ENCODE data around the gene UQCR11.
A peak's percentile ranks its signal among the peaks of the same experiment; 100 is the strongest.

The UQCR11 gene

DNA sequence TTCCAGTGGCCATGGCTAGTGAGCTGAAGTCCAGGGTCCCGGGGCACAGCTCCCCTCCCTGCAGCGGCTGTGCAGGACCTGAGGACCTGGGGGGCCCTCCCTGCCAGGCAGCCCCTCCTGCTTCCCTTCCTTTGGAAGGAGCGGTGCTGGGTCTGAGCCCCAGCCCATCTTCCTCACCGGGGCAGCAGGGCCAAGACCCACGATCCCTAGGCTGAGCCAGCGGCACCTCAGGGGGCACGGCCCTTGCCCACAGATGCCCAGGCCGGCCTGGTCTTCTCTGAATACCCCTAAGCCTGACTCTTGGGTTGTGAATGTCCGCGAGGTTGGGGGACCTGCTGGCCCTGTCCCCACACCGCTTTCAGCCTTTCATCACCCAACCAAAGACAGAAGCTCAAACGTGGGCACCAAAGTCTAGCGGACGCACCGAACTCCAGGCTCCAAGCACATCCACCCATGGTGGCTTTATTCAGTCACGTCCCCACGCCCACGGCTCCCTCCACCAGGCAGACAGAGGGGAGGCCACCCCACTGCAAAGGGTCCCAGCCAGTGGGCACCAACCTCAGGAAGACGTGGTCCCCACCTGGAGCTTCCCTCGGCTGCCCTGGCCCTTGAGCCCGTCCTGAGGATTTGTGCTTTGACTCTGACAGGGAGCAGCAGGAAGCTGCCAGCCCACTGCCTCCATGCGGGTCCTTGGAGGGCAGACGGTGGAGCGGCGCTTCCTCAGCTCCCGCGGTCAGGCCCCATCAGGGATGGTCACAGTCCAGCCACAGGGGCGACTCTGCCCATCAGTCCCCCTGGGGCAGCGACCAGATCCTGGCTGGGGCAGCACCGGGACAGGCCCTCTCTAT lies 28.8 kb downstream of the UQCR11 start:
- Histone ChIP-seq H4K20me1 (peaks cover 0 to 80% (median 62%) of the 10 kb centered on the region in 11 experiments; a peak in 19 of 22 replicates), H3K4me2 (no peak overlapping the region), H3K4me1 (peaks cover 0 to 8% (median 0%) of the 10 kb centered on the region in 10 experiments; a peak in 1 of 20 replicates), H3K27ac (peak overlapping the region in 1 of 11 experiments; percentile 5; a peak in 2 of 22 replicates), H3K9ac (peak overlapping the region in 1 of 11 experiments; percentile 19; a peak in 1 of 22 replicates), H3K36me3 (peaks cover 51 to 76% (median 65%) of the 10 kb centered on the region in 11 experiments), H3K4me3 (no peak overlapping the region), H3K27me3 (no peaks in the 10 kb centered on the region), H3K9me3 (replicated peaks in 1 of 11) (no peaks in the 10 kb centered on the region)
- TF ChIP-seq Cebpa-rat (IDR thresholded peaks at IDR 0.05), result no peak

DNA sequence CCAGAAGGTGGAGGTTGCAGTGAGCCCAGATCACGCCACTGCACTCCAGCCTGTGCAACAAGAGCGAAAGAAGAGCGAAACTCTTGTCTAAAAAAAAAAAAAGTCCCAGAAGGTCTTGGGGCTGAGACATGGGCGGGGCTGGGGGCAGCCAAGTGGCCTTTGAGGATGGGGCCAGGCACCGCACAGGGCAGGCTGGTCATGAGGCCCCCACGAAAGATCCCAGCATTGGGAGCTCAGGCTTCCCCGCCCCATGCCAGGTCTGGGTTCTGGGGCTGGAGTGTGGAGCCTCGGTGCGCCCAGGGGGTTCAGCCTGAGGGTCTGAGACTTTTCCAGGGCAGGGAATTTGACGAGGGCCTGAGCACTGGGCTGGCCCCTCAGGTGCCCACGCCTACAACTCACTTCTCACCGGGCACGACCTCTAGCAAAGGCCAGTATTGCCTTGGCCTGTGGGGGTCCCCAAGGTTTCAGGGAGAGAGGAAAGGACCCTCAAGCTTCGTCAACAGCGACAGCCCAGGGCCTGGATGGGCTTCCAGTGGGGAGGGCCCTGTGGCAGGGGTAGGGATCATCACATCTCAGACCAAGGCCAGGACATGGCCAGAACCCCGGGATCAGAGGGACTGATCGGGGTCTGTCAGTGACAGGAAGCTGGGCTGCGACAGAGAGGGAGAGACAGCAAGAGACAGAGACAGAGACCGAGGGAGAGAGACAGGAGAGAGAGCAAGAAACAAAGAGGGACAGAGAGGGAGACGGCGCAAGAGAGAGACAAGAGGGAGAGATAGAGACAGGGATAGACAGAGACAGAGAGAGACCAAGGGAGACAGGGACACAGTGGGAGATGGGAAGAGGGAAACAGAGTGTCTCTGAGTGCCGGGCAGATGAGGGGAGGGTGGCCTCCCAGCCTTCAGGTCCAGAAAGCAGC lies 29.7 kb downstream of the UQCR11 start:
- no peaks in the 10 kb centered on the region for H3K9me3 ChIP-seq (replicated peaks in 1 of 11)
- H4K20me1 ChIP-seq, result peaks cover 0 to 71% (median 53%) of the 10 kb centered on the region in 11 experiments; a peak in 19 of 22 replicates
- no peak for TF ChIP-seq Cebpa-rat (IDR thresholded peaks at IDR 0.05)
- peak overlapping the region in 2 of 11 experiments; percentile 6 to 19; a peak in 1 of 22 replicates for H3K9ac ChIP-seq
- H3K36me3 ChIP-seq, result peaks cover 42 to 67% (median 56%) of the 10 kb centered on the region in 11 experiments
- H3K4me3 ChIP-seq, result no peak overlapping the region
- no peak overlapping the region for H3K4me2 ChIP-seq
- H3K4me1 ChIP-seq, result peaks cover 0 to 11% (median 2%) of the 10 kb centered on the region in 10 experiments; a peak in 13 of 20 replicates
- H3K27me3 ChIP-seq, result no peaks in the 10 kb centered on the region
- H3K27ac ChIP-seq, result peak overlapping the region in 1 of 11 experiments; percentile 5; a peak in 1 of 22 replicates

DNA sequence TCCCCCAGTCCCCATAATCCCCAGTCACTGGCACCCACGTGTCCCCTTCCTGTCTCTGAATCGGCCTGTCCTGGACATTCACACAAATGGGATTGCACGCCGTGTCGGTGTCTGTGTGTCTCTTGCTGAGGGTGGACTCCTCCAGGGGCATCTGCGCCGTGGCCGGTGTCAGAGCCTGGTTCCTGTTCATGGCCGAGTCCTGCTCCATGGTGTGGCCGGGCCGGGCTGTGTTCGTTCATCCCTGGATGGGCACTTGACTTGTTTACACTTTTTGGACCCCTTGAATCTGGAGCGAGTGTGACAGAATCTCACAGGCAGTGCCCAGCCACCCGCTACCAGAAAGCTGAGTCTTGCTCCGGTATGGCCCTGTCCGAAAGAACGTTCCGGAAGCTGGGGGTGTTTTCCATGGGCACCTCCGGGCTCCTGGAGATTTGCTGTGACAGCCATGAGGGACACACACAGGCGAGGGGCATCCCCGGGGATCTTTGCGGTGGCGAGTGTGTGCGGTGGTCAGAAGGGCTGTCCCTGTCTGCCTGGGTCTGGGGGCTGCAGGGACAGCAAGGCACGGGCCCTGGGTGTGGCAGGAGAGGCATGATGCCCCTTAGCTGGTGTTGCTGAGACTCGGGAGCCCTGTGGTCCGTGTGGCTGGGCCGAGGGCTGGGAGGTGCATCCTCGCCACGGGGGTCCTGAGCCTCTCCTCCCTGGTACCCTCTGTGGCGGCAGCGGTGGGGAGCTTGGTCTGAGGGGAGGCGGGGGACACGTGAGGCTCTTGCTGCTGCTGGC lies 30.7 kb downstream of the UQCR11 start:
- H3K4me2 ChIP-seq, result no peak overlapping the region
- peak overlapping the region in 1 of 11 experiments; percentile 6; a peak in 1 of 22 replicates for H3K9ac ChIP-seq
- no peak for TF ChIP-seq Cebpa-rat (IDR thresholded peaks at IDR 0.05)
- H3K9me3 ChIP-seq (replicated peaks in 1 of 11), result no peaks in the 10 kb centered on the region
- peaks cover 33 to 57% (median 46%) of the 10 kb centered on the region in 11 experiments for H3K36me3 ChIP-seq
- H3K4me3 ChIP-seq, result no peak overlapping the region
- H3K27me3 ChIP-seq, result no peaks in the 10 kb centered on the region
- H4K20me1 ChIP-seq, result peaks cover 0 to 61% (median 43%) of the 10 kb centered on the region in 11 experiments; a peak in 19 of 22 replicates
- H3K4me1 ChIP-seq, result peaks cover 3 to 22% (median 12%) of the 10 kb centered on the region in 10 experiments; a peak in 17 of 20 replicates
- H3K27ac ChIP-seq, result no peak overlapping the region

DNA sequence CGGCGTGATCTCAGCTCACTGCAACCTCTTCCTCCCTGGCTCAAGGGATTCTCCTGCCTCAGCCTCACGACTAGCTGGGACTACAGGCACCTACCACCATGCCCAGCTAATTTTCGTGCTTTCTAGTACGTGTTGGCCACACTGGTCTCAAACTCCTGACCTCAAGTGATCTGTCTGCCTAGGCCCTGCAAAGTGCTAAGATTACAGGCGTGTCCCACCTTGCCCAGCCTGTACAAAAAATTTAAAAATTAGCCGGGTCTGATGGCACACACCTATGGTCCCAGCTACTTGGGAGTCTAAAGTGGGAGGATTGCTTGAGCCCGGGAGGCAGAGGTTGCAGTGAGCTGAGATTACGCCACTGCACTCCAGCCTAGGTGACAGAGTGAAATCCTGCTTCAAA lies 32.5 kb downstream of the UQCR11 start:
- peaks cover 15 to 34% (median 25%) of the 10 kb centered on the region in 10 experiments; a peak in 19 of 20 replicates for H3K4me1 ChIP-seq
- no peaks in the 10 kb centered on the region for H3K27me3 ChIP-seq
- H3K4me2 ChIP-seq, result no peak overlapping the region
- TF ChIP-seq Cebpa-rat (IDR thresholded peaks at IDR 0.05), result no peak
- H3K27ac ChIP-seq, result no peak overlapping the region
- H4K20me1 ChIP-seq, result peaks cover 0 to 43% (median 27%) of the 10 kb centered on the region in 11 experiments; a peak in 19 of 22 replicates
- H3K9ac ChIP-seq, result no peak overlapping the region
- H3K4me3 ChIP-seq, result no peak overlapping the region
- H3K36me3 ChIP-seq, result peaks cover 17 to 39% (median 28%) of the 10 kb centered on the region in 11 experiments
- no peaks in the 10 kb centered on the region for H3K9me3 ChIP-seq (replicated peaks in 1 of 11)

DNA sequence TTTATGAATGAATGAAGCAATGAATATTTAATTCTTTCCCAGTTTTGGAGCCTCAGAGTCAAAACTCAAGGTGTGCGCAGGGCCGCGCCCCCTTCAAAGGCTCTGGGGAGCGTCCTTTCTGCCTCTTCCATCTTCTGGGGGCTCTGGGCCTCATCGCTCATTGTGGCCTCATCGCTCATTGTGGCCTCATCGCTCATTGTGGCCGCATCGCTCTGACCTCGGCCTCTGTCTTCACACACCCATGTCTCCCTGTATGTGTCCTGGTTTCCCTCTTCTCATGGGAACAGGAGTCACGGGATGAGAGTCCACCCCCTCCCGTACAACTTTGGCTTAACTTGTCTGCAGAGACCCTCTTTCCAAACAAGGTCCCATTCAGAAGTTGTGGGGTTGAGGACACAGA lies 33.9 kb downstream of the UQCR11 start:
- Histone ChIP-seq H3K4me1 (peaks cover 15 to 34% (median 25%) of the 10 kb centered on the region in 10 experiments; a peak in 19 of 20 replicates), H4K20me1 (peaks cover under 1 to 40% (median 13%) of the 10 kb centered on the region in 11 experiments; a peak in 21 of 22 replicates), H3K9me3 (replicated peaks in 1 of 11) (no peaks in the 10 kb centered on the region), H3K4me2 (no peak overlapping the region), H3K4me3 (no peak overlapping the region), H3K9ac (no peak overlapping the region), H3K36me3 (peaks cover 3 to 25% (median 14%) of the 10 kb centered on the region in 11 experiments; a peak in 19 of 22 replicates), H3K27me3 (no peaks in the 10 kb centered on the region), H3K27ac (no peak overlapping the region)
- TF ChIP-seq Cebpa-rat (IDR thresholded peaks at IDR 0.05), result no peak

DNA sequence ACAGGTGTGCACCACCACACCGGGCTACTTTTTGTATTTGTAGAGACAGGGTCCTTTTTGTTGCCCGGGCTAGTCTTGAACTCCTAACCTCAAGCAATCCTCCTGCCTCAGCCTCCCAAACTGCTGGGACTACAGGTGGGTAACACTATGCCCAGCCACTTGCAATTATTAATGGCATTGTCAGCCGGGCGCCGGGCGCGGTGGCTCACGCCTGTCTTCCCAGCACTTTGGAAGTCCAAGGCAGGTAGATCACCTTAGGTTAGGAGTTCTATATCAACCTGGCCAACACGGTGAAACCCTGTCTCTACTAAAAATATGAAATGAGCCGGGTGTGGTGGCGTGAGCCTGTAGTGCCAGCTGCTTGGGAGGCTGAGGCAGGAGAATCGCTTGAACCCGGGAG lies 34.4 kb downstream of the UQCR11 start:
- H3K9ac ChIP-seq, result no peak overlapping the region
- H3K4me2 ChIP-seq, result peak overlapping the region in 7 of 11 experiments; percentile 61 to 86 (median 77); a peak in 7 of 22 replicates
- no peak overlapping the region for H3K27ac ChIP-seq
- no peaks in the 10 kb centered on the region for H3K27me3 ChIP-seq
- H3K4me1 ChIP-seq, result peaks cover 20 to 40% (median 30%) of the 10 kb centered on the region in 10 experiments
- no peaks in the 10 kb centered on the region for H3K9me3 ChIP-seq (replicated peaks in 1 of 11)
- H4K20me1 ChIP-seq, result peaks cover 5 to 40% (median 13%) of the 10 kb centered on the region in 11 experiments
- TF ChIP-seq Cebpa-rat (IDR thresholded peaks at IDR 0.05), result no peak
- H3K36me3 ChIP-seq, result peaks cover 0 to 21% (median 11%) of the 10 kb centered on the region in 11 experiments; a peak in 13 of 22 replicates
- no peak overlapping the region for H3K4me3 ChIP-seq

DNA sequence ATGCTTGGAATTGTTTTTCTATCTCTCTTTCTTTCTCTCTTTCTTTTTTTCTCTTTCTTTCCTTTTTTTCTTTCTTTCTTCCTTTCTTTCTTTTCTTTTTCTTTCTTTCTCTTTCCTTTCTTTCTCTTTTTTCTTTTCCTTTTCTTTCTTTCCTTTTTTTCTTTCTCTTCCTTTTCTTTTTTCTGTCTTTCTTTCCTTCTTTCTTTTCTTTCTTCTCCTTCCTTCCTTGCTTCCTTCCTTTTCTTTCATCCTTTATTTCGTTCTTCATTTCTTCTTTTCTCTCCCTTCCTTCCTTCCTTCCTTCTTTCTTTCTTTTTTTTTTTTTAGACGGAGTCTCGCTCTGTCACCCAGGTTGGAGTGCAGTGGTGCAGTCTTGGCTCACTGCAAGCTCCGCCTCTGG lies 35.3 kb downstream of the UQCR11 start:
- H3K27ac ChIP-seq, result peak overlapping the region in 4 of 11 experiments; percentile 32 to 53 (median 40); a peak in 4 of 22 replicates
- no peaks in the 10 kb centered on the region for H3K27me3 ChIP-seq
- peak overlapping the region in 4 of 11 experiments; percentile 28 to 53 (median 40); a peak in 6 of 22 replicates for H3K9ac ChIP-seq
- H3K36me3 ChIP-seq, result peaks cover 0 to 21% (median 4%) of the 10 kb centered on the region in 11 experiments; a peak in 12 of 22 replicates
- H3K4me1 ChIP-seq, result peaks cover 26 to 48% (median 38%) of the 10 kb centered on the region in 10 experiments
- peaks cover 14 to 40% (median 14%) of the 10 kb centered on the region in 11 experiments for H4K20me1 ChIP-seq
- no peaks in the 10 kb centered on the region for H3K9me3 ChIP-seq (replicated peaks in 1 of 11)
- no peak overlapping the region for H3K4me3 ChIP-seq
- peak overlapping the region in 10 of 11 experiments; percentile 61 to 98 (median 78); a peak in 21 of 22 replicates for H3K4me2 ChIP-seq
- no peak for TF ChIP-seq Cebpa-rat (IDR thresholded peaks at IDR 0.05)

All from BLaER1 treated with 17β-estradiol and CSF1 and Interleukin-3, amounts not matched to agents 10 nM and 100 nM (cell line).